Neural cell (in vitro differentiated cells): Measurements from ENCODE around the gene TMC1.

ENCODE experiments used
- CTCF ChIP-seq: fragments of 450-650 bp; IDR thresholded peaks from 2 replicates; pipeline ENCODE4 v1.5.1; 2014; ENCODE audit warnings: antibody characterized with exemption, mild to moderate bottlenecking, moderate library complexity; ENCODE audit not compliant: poor library complexity, severe bottlenecking
- EZH2 ChIP-seq: fragments of 200-600, 300-800 bp; shearing (Covaris generic), sonication (generic); IDR thresholded peaks from 2 replicates; pipeline ENCODE4 v1.6.1; 2014; ENCODE audit warnings: antibody characterized with exemption, low read length, borderline replicate concordance, mild to moderate bottlenecking; ENCODE audit not compliant: insufficient read depth, poor library complexity, severe bottlenecking
- POLR2AphosphoS5 ChIP-seq: IDR thresholded peaks from 2 replicates; pipeline ENCODE4 v1.6.1; 2012
- TAF1 ChIP-seq: IDR thresholded peaks from 2 replicates; pipeline ENCODE4 v1.6.1; 2012; ENCODE audit warnings: low read depth

- TF ChIP-seq CTCF (no peak), TAF1 (no peak), POLR2AphosphoS5 (no peak), EZH2 (no peak)
Measured at GRCh38 chr9:72763022-72763421, 241.6 kb downstream of the TMC1 start.
